Large intestine (tissue), 3 donors: ENCODE measurements around the gene MORC2. TPM values are rescaled to one million over a fixed set of nuclear protein-coding genes. Genes with fewer than 3 reads are reported as not detected.

Source experiments
- DNase-seq, 2 donors: peaks; one replicate each; pipeline versions ENCODE4 v3.0.0 to v3.0.0-alpha.2; 2013
- H3K27ac ChIP-seq: one replicate; pipeline ENCODE4 v1.5.1; 2013; ENCODE audit warnings: low read length
- H3K27me3 ChIP-seq: 2 replicates; pipeline ENCODE4 v1.6.1; 2013; ENCODE audit warnings: low read length; ENCODE audit not compliant: control insufficient read depth, insufficient read depth
- H3K36me3 ChIP-seq: 2 replicates; pipeline ENCODE4 v1.6.1; 2013; ENCODE audit warnings: low read length; ENCODE audit not compliant: control insufficient read depth, insufficient read depth
- H3K4me1 ChIP-seq: one replicate; pipeline ENCODE4 v1.6.1; 2013; ENCODE audit warnings: low read length; ENCODE audit not compliant: control insufficient read depth, insufficient read depth
- H3K4me3 ChIP-seq: one replicate; pipeline ENCODE4 v1.5.1; 2013; ENCODE audit warnings: low read length
- H3K9me3 ChIP-seq: one replicate; pipeline ENCODE4 v1.6.1; 2013; ENCODE audit warnings: mild to moderate bottlenecking, low read depth, low read length, moderate library complexity; ENCODE audit not compliant: control insufficient read depth
- WGBS: methylation state at CpG from one replicate; pipeline ENCODE4 v1.1.5; 2013; ENCODE audit warnings: low lambda C conversion rate; ENCODE audit not compliant: insufficient coverage; 5-methylcytosine and 5-hydroxymethylcytosine counted together
- polyA plus RNA-seq: library from polyadenylated mRNA; unstranded; fragments of 120-200 nt; gene quantifications from one replicate; pipeline ENCODE4 v1.2.1, GENCODE V29; 2013

Gene MORC2
- polyA plus RNA-seq, 1 donor: 28.2 TPM

GRCh38 chr22:30953206-30953605 lies 15.4 kb downstream of the MORC2 start:
- H3K36me3 ChIP-seq: peaks cover 42% of the 10 kb centered on the region
- H3K4me1 ChIP-seq: no peaks in the 10 kb centered on the region
- DNase-seq: no peak
- no peak overlapping the region for H3K27ac ChIP-seq
- H3K9me3 ChIP-seq: no peaks in the 10 kb centered on the region
- H3K27me3 ChIP-seq: no peaks in the 10 kb centered on the region
- WGBS: no CpG with 5 or more reads among the region's 2 CpGs
- no peak overlapping the region for H3K4me3 ChIP-seq

- DNase-seq: no peak
- Histone ChIP-seq H3K27me3 (no peaks in the 10 kb centered on the region), H3K27ac (no peak overlapping the region), H3K9me3 (no peaks in the 10 kb centered on the region), H3K4me1 (no peaks in the 10 kb centered on the region), H3K36me3 (peaks cover 68% of the 10 kb centered on the region), H3K4me3 (no peak overlapping the region)
- no CpG with 5 or more reads among the region's 7 CpGs for WGBS
Measured at GRCh38 chr22:30949934-30950660, 18.5 kb downstream of the MORC2 start.

- Histone ChIP-seq H3K9me3 (no peaks in the 10 kb centered on the region), H3K4me1 (no peaks in the 10 kb centered on the region), H3K27me3 (no peaks in the 10 kb centered on the region), H3K36me3 (peaks cover 79% of the 10 kb centered on the region), H3K27ac (no peak overlapping the region), H3K4me3 (no peak overlapping the region)
- no CpG with 5 or more reads among the region's 3 CpGs for WGBS
- no peak for DNase-seq
Measured at GRCh38 chr22:30948930-30949342, 19.6 kb downstream of the MORC2 start.

- Histone ChIP-seq H3K27me3 (no peaks in the 10 kb centered on the region), H3K9me3 (no peaks in the 10 kb centered on the region), H3K36me3 (peaks cover 81% of the 10 kb centered on the region), H3K4me1 (no peaks in the 10 kb centered on the region), H3K27ac (no peak overlapping the region), H3K4me3 (no peak overlapping the region)
- no CpG with 5 or more reads among the region's 2 CpGs for WGBS
- peak; percentile 30 to 55 for DNase-seq
Measured at GRCh38 chr22:30947816-30948454, 20.6 kb downstream of the MORC2 start.

- 80% methylated on average over 1 of the region's 5 CpGs for WGBS
- Histone ChIP-seq H3K27ac (no peak overlapping the region), H3K27me3 (no peaks in the 10 kb centered on the region), H3K4me3 (no peak overlapping the region), H3K9me3 (no peaks in the 10 kb centered on the region), H3K36me3 (peaks cover 85% of the 10 kb centered on the region), H3K4me1 (no peaks in the 10 kb centered on the region)
- peak; percentile 14 to 24 for DNase-seq
Measured at GRCh38 chr22:30947173-30947815, 21.3 kb downstream of the MORC2 start.

GRCh38 chr22:30946354-30946753 lies 22.2 kb downstream of the MORC2 start:
- H3K4me3 ChIP-seq: no peak overlapping the region
- no peaks in the 10 kb centered on the region for H3K27me3 ChIP-seq
- H3K4me1 ChIP-seq: no peaks in the 10 kb centered on the region
- H3K27ac ChIP-seq: no peak overlapping the region
- H3K9me3 ChIP-seq: no peaks in the 10 kb centered on the region
- WGBS: no CpG with 5 or more reads among the region's 7 CpGs
- H3K36me3 ChIP-seq: peaks cover 90% of the 10 kb centered on the region
- no peak for DNase-seq

- H3K36me3 ChIP-seq: peaks cover 90% of the 10 kb centered on the region
- WGBS: no CpG with 5 or more reads among the region's 2 CpGs
- no peak overlapping the region for H3K4me3 ChIP-seq
- H3K27ac ChIP-seq: no peak overlapping the region
- H3K9me3 ChIP-seq: no peaks in the 10 kb centered on the region
- H3K27me3 ChIP-seq: no peaks in the 10 kb centered on the region
- DNase-seq: no peak
- no peaks in the 10 kb centered on the region for H3K4me1 ChIP-seq
Measured at GRCh38 chr22:30945653-30946052, 22.9 kb downstream of the MORC2 start.

GRCh38 chr22:30944986-30945385 lies 23.6 kb downstream of the MORC2 start:
- DNase-seq: no peak
- H3K27ac ChIP-seq: no peak overlapping the region
- peaks cover 91% of the 10 kb centered on the region for H3K36me3 ChIP-seq
- no CpG with 5 or more reads among the region's 4 CpGs for whole genome bisulfite sequencing
- H3K27me3 ChIP-seq: no peaks in the 10 kb centered on the region
- no peaks in the 10 kb centered on the region for H3K9me3 ChIP-seq
- no peaks in the 10 kb centered on the region for H3K4me1 ChIP-seq
- no peak overlapping the region for H3K4me3 ChIP-seq

- H3K27ac ChIP-seq: no peak overlapping the region
- WGBS: no CpG with 5 or more reads among the region's 3 CpGs
- no peak overlapping the region for H3K4me3 ChIP-seq
- no peak for DNase-seq
- H3K9me3 ChIP-seq: no peaks in the 10 kb centered on the region
- H3K4me1 ChIP-seq: no peaks in the 10 kb centered on the region
- H3K36me3 ChIP-seq: peaks cover 88% of the 10 kb centered on the region
- H3K27me3 ChIP-seq: no peaks in the 10 kb centered on the region
Measured at GRCh38 chr22:30943368-30943767, 25.2 kb downstream of the MORC2 start.

GRCh38 chr22:30941363-30941740 lies 27.2 kb downstream of the MORC2 start:
- Histone ChIP-seq H3K27me3 (no peaks in the 10 kb centered on the region), H3K36me3 (peaks cover 90% of the 10 kb centered on the region), H3K4me3 (no peak overlapping the region), H3K27ac (no peak overlapping the region), H3K9me3 (no peaks in the 10 kb centered on the region), H3K4me1 (no peaks in the 10 kb centered on the region)
- WGBS: no CpG with 5 or more reads among the region's 11 CpGs
- no peak for DNase-seq
